Stomach (tissue), 4 donors: Measurements from ENCODE around the gene FAM163B.

ENCODE experiments used
- CTCF ChIP-seq, 7 experiments: fragments of 450-650 bp in 4 of 7; fragments of 200-600 bp in 3 of 7; sonication (generic) in 3 of 7; IDR thresholded peaks; one replicate each; pipeline ENCODE4 v1.5.1; 2016 to 2019; ENCODE audit warnings: antibody characterized with exemption in 7 of 7, control low read depth in 2 of 7, mild to moderate bottlenecking in 1 of 7
- EP300 ChIP-seq: sonication (generic); formaldehyde crosslinking; IDR thresholded peaks from one replicate; pipeline ENCODE4 v1.6.1; 2017; ENCODE audit warnings: antibody characterized with exemption
- POLR2A ChIP-seq, 4 donors: fragments of 450-650 bp; IDR thresholded peaks; one replicate each; pipeline ENCODE4 v1.6.1; 2016; ENCODE audit warnings: antibody characterized with exemption in 4 of 4, control low read depth in 2 of 4, mild to moderate bottlenecking in 1 of 4, moderate library complexity in 1 of 4

- TF ChIP-seq CTCF (IDR thresholded peaks at IDR 0.05), result no peak
- no peak for TF ChIP-seq POLR2A (IDR thresholded peaks at IDR 0.05)
- no peak for TF ChIP-seq EP300
Observed at GRCh38 chr9:133608382-133608781, 807 bp downstream of the FAM163B start.
